IPS-18a (cell line): Measurements from ENCODE around the gene PRRC2B.
"Not testable (repeated sequence)": the region's sequence is repeated elsewhere in the genome, so short reads cannot be mapped to it uniquely, and the experiment has no call there.

Experiments used
- H3K27ac ChIP-seq: one replicate; pipeline ENCODE4 v1.5.1; 2013; ENCODE audit warnings: low read length
- H3K27me3 ChIP-seq: one replicate; pipeline ENCODE4 v1.6.1; 2013; ENCODE audit warnings: mild to moderate bottlenecking, low read length; ENCODE audit not compliant: control insufficient read depth, insufficient read depth
- H3K36me3 ChIP-seq: one replicate; pipeline ENCODE4 v1.6.1; 2013; ENCODE audit warnings: low read depth, low read length; ENCODE audit not compliant: control insufficient read depth
- H3K4me1 ChIP-seq: one replicate; pipeline ENCODE4 v1.6.1; 2013; ENCODE audit warnings: low read depth, low read length; ENCODE audit not compliant: control insufficient read depth
- H3K4me3 ChIP-seq: one replicate; pipeline ENCODE4 v1.5.1; 2013; ENCODE audit warnings: low read length
- H3K9ac ChIP-seq: one replicate; pipeline ENCODE4 v1.6.1; 2013; ENCODE audit warnings: mild to moderate bottlenecking, low read length, moderate library complexity
- H3K9me3 ChIP-seq: one replicate; pipeline ENCODE4 v1.6.1; 2013; ENCODE audit warnings: low read depth, low read length; ENCODE audit not compliant: control insufficient read depth

PRRC2B gene

DNA sequence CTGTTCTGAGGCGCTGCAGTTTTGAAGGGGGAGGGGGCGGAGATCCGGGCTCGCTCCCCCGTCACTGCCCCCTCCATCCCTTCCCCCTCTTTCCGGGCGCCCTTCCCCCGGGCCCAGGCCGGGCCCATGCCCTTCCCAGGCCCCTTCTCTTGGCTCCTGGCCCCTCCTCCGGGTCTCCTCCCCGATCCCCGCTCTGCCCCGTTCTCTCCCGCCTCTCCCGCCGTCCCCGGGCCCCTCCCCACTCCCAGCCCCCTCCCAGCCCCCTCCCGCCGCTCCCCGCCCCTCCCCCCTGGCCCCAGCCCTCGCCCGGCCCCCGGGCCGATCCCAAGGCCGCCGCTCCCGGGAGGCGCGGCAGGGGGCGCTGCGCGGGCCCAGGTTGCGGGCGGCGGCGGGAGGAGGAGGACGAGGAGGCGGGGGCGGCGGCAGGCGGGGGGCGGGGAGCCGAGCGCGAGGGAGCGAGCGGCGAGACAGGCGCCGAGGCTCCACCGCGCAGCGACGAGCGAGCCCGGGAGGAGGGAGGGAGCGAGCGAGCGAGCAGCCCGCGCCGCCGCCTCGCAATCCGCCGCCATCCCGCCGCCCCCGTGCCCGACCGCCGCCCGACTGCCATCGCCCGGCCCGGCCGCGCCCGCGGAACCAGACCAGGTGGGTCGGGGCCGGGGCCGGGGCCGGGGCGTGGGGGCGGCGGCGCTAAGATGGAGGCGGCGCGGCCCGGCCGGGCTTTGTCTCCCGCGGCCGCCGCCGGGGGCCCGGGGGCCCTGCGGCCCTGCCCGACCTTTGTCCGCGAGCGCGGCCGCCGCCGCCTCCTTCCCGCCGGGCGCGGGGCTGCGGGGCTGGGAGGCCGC lies at the start of gene PRRC2B:
PRRC2B (plus strand) TSS at position 465 of the 842 bp plus-strand sequence. CDS start 36,059 bp downstream, outside the sequence.
- Histone ChIP-seq H3K27ac (peak within 1 kb of the TSS; percentile 98), H3K9me3 (no peaks in the 10 kb centered on the region), H3K4me1 (peaks cover 33% of the 10 kb centered on the region), H3K27me3 (no peaks in the 10 kb centered on the region), H3K36me3 (no peaks in the 10 kb centered on the region), H3K4me3 (peak within 1 kb of the TSS; percentile 74), H3K9ac (peak within 1 kb of the TSS; percentile 96)

DNA sequence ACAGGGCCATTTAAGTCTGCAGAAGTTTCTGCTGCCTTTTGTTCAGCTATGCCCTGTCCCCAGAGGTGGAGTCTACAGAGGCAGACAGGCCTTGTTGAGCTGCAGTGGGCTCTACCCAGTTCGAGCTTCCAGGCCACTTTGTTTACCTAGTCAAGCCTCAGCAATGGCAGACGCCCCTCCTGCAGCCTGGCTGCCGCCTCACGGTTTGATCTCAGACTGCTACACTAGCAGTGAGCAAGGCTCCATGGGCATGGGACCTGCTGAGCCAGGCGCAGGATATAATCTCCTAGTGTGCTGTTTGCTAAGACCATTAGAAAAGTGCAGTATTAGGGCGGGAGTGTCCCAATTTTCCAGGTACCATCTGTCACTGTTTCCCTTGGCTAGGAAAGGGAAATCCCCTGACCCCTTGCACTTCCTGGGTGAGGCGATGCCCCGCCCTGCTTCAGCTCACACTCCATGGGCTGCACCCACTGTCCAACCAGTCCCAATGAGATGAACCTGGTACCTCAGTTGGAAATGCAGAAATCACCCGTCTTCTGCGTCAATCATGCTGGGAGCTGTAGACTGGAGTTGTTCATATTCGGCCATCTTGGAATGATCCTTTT lies 48.9 kb upstream of the PRRC2B start:
- not testable (repeated sequence) for H3K36me3 ChIP-seq, H3K27me3 ChIP-seq, H3K27ac ChIP-seq, H3K4me1 ChIP-seq, H3K9me3 ChIP-seq, H3K4me3 ChIP-seq, H3K9ac ChIP-seq

GRCh38 chr9:131346559-131346958 lies 47.3 kb upstream of the PRRC2B start:
- Histone ChIP-seq H3K27ac (no peak overlapping the region), H3K27me3 (no peaks in the 10 kb centered on the region), H3K9ac (no peak overlapping the region), H3K36me3 (no peaks in the 10 kb centered on the region), H3K4me1 (no peaks in the 10 kb centered on the region), H3K4me3 (no peak overlapping the region), H3K9me3 (no peaks in the 10 kb centered on the region)

DNA sequence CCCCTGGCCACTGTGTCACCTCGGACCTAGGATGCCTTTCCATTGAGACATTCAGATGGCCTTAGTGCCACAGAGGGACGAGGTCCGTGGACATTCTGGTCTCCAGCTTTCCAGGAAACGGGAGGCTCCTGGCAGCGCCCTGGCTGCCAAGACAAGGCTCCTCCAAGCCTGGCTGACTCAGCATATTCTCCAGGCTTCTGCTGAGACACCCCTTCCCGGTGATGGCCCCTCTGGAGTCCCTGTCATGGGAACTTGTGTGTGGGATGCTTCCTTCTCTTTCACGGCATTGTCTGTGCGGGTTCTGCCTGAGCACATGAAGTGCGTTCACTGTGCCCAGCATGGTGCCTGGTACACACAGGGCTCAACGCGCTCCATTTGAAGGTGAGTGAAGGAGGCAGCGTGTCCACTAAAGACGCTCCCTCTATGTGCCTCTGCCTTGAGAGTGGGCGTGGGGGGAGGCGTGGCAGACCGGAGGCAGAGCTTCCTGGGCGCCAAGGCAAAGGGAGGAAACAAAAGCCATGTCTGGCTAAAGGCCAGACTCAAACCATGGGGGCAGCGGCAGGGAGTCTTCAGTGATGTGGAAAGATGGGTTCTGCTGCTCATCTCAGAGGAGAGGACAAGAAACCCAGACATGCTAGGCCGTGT lies 46.4 kb upstream of the PRRC2B start:
- Histone ChIP-seq H3K27ac (no peak overlapping the region), H3K9me3 (no peaks in the 10 kb centered on the region), H3K4me3 (no peak overlapping the region), H3K36me3 (no peaks in the 10 kb centered on the region), H3K27me3 (no peaks in the 10 kb centered on the region), H3K9ac (no peak overlapping the region), H3K4me1 (no peaks in the 10 kb centered on the region)

DNA sequence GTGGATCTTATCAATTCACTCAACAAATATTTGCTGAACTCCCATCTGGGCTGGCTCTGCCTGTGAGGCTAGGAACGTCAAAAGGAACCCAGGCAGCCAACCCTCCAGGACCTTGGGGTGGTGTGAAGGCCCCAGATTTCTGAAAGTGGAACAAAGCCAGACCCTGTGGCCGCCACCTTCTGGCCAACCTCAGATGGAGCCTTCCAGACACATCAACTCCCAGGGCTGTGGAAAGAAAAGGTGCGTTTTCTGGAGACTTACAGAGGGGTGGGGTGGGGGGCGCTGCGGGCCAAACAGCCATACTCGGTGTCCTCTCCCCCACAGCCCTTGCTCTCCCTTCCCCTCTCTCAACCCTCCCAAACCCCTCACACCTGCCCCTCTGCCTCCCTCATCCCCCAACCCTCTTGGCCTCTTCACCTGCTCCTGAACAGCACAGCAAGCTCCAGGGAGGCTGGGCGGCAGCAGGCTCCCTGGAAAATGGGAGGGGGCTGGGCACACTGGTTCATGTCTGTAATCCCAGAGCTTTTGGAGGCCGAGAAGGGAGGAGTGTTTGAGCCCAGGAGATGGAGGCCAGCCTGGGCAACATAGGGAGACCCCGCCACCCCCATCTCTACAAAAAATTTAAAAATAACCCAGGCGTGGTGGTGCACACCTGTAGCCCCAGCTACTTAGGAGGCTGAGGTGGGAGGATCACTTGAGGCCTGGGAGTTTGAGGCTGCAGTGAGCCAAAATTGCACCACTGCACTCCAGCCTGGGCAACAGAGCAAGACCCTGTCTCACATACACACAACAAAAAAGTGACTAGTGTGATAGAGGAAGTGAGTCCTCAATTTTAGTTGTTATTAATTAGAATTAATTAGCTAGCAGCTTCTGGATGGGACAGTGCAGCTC lies 45.0 kb upstream of the PRRC2B start:
- Histone ChIP-seq H3K9me3 (no peaks in the 10 kb centered on the region), H3K27me3 (no peaks in the 10 kb centered on the region), H3K4me3 (no peak overlapping the region), H3K36me3 (no peaks in the 10 kb centered on the region), H3K9ac (no peak overlapping the region), H3K4me1 (no peaks in the 10 kb centered on the region), H3K27ac (no peak overlapping the region)

DNA sequence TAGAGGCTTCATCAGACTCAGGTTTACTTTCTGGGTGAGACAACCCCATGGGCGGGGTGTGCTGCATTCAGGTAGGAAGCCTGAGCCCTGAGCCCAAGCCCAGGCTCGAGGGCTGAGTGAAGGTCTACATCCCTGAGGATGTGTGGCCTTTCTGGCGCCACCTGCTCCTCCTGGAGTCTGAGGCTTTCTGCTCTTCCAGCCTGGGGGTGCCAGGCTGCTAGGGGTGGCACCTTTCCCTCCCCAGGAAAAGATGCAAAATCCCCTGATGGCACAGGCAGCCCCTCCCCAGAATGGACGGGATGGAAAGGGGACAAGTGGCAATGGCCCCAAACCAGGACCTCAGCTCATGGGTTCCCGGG lies 44.4 kb upstream of the PRRC2B start:
- peak overlapping the region; percentile 66 for H3K4me3 ChIP-seq
- no peaks in the 10 kb centered on the region for H3K27me3 ChIP-seq
- H3K4me1 ChIP-seq, result no peaks in the 10 kb centered on the region
- no peak overlapping the region for H3K9ac ChIP-seq
- H3K27ac ChIP-seq, result no peak overlapping the region
- no peaks in the 10 kb centered on the region for H3K9me3 ChIP-seq
- no peaks in the 10 kb centered on the region for H3K36me3 ChIP-seq

- H3K9me3 ChIP-seq, result no peaks in the 10 kb centered on the region
- no peak overlapping the region for H3K27ac ChIP-seq
- peak overlapping the region; percentile 66 for H3K4me3 ChIP-seq
- no peaks in the 10 kb centered on the region for H3K4me1 ChIP-seq
- H3K27me3 ChIP-seq, result no peaks in the 10 kb centered on the region
- H3K9ac ChIP-seq, result peak overlapping the region; percentile 21
- no peaks in the 10 kb centered on the region for H3K36me3 ChIP-seq
These were observed 43.9 kb upstream of the PRRC2B start for GRCh38 chr9:131349881-131350563.

- H3K9me3 ChIP-seq, H3K36me3 ChIP-seq, H3K27me3 ChIP-seq, H3K4me1 ChIP-seq, H3K9ac ChIP-seq, H3K4me3 ChIP-seq, H3K27ac ChIP-seq: not testable (repeated sequence)
These were observed 37.4 kb upstream of the PRRC2B start for GRCh38 chr9:131356479-131356878.

GRCh38 chr9:131358556-131358955 lies 35.3 kb upstream of the PRRC2B start:
- H3K27ac ChIP-seq, result no peak overlapping the region

DNA sequence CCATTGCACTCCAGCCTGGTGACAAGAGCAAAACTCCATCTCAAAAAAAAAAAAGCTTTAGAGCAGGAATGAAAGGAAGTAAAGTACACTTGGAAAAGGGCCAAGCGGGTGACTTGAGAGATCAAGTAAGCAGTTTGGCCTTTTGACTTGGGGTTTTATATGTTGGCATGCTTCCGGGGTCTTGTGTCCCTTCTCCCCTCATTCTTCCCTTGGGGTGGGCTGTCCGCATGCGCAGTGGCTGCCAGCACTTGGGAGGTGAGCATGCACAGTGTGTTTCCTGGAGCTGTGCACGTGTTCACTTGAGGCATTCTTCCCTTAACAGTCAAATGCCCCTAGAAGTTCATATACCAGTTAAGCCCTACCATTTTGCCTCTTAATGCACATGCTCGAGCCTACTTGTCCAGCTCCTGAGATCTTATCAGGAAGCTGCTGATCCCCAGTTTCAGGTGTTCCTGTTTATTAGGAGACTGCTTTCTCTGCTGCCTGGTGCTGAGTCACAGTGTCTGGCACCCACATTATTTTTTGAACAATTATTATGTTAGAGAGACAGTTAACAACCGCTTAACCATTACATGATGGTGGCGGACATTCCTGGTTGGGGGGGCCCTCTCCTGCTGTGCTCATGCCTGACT lies 32.6 kb upstream of the PRRC2B start:
- Histone ChIP-seq H3K9me3 (no peaks in the 10 kb centered on the region), H3K27ac (no peak overlapping the region), H3K27me3 (no peaks in the 10 kb centered on the region), H3K4me3 (no peak overlapping the region), H3K9ac (no peak overlapping the region), H3K36me3 (no peaks in the 10 kb centered on the region), H3K4me1 (peaks cover 9% of the 10 kb centered on the region)

More at GRCh38 chr9:131358556-131358955, 35.3 kb upstream of the PRRC2B start:
- Histone ChIP-seq H3K9ac (no peak overlapping the region), H3K27me3 (no peaks in the 10 kb centered on the region), H3K36me3 (no peaks in the 10 kb centered on the region), H3K9me3 (no peaks in the 10 kb centered on the region), H3K4me1 (peaks cover 10% of the 10 kb centered on the region), H3K4me3 (no peak overlapping the region)
